Breast epithelium (tissue), 4 donors: ENCODE data around the gene NES. TPM values are rescaled to one million over a fixed set of nuclear protein-coding genes. Genes with fewer than 3 reads are reported as not detected.

Experiments used
- DNase-seq, 2 donors: peaks; one replicate each; pipeline ENCODE4 v3.0.0-alpha.2; 2019; ENCODE audit warnings: low spot score in 2 of 2
- H3K27ac ChIP-seq, 2 donors: fragments of 200-600 bp; sonication (generic) in 1 of 2; one replicate each; pipeline ENCODE4 v1.5.1; 2016 to 2019; ENCODE audit warnings: mild to moderate bottlenecking in 1 of 2
- H3K27me3 ChIP-seq, 2 donors: fragments of 200-600 bp; sonication (generic) in 1 of 2; one replicate each; pipeline versions ENCODE4 v1.5.1 to v1.6.0; 2017 to 2019; ENCODE audit warnings: control low read depth in 1 of 2, mild to moderate bottlenecking in 1 of 2
- H3K36me3 ChIP-seq: fragments of 200-600 bp; one replicate; pipeline ENCODE4 v1.5.1; 2019
- H3K4me1 ChIP-seq, 2 donors: fragments of 200-600 bp; sonication (generic); one replicate each; pipeline ENCODE4 v1.5.1; 2016 to 2019; ENCODE audit warnings: control low read depth in 1 of 2
- H3K4me3 ChIP-seq, 3 donors: fragments of 200-600 bp; sonication (generic); 1 replicate in 2 of 3; 2 replicates in 1 of 3; pipeline ENCODE4 v1.5.1; 2016 to 2019; ENCODE audit warnings: mild to moderate bottlenecking in 3 of 3, moderate library complexity in 2 of 3
- H3K9me3 ChIP-seq, 2 donors: fragments of 200-600 bp; sonication (generic) in 1 of 2; one replicate each; pipeline ENCODE4 v1.5.1; 2016 to 2019; ENCODE audit warnings: control low read depth in 1 of 2
- CTCF ChIP-seq, 3 donors: fragments of 450-650 bp; IDR thresholded peaks; one replicate each; pipeline ENCODE4 v1.5.1; 2016 to 2017; ENCODE audit warnings: antibody characterized with exemption in 3 of 3, mild to moderate bottlenecking in 3 of 3, moderate library complexity in 3 of 3
- POLR2A ChIP-seq: fragments of 450-650 bp; IDR thresholded peaks from one replicate; pipeline ENCODE4 v1.6.1; 2016; ENCODE audit warnings: antibody characterized with exemption, mild to moderate bottlenecking, moderate library complexity
- POLR2AphosphoS5 ChIP-seq, 3 donors: sonication (generic); formaldehyde crosslinking; IDR thresholded peaks; one replicate each; pipeline ENCODE4 v1.6.1; 2017; ENCODE audit warnings: antibody characterized with exemption in 3 of 3
- intact Hi-C: fragments of 100-400 bp; cut with DNase I; formaldehyde crosslinking; loops from one replicate; pipeline ENCODE4 v1.15.1; 2023; ENCODE audit warnings: low total_unique reads
- total RNA-seq, 3 donors: library from RNA; depleted of rRNA; stranded (reverse); fragments of >200 nt; gene quantifications; one replicate each; pipeline ENCODE4 v1.1.0, GENCODE V29; 2016

The NES gene
- total RNA-seq, 3 donors from 2014 or later: 9.9 to 28.5 (median 14.9) TPM

GRCh38 chr1:156652131-156652991 lies 24.8 kb downstream of the NES start:
- Histone ChIP-seq H3K27me3 (no peaks in the 10 kb centered on the region), H3K9me3 (no peaks in the 10 kb centered on the region), H3K4me3 (no peak overlapping the region), H3K36me3 (no peaks in the 10 kb centered on the region), H3K27ac (no peak overlapping the region), H3K4me1 (peaks cover 0 to 9% of the 10 kb centered on the region in 2 donors)
- no peak for TF ChIP-seq POLR2A
- TF ChIP-seq POLR2AphosphoS5 (IDR thresholded peaks at IDR 0.05): no peak
- no peak for TF ChIP-seq CTCF (IDR thresholded peaks at IDR 0.05)
- intact Hi-C loops: loop anchor here (5.0 to 10.0 kb wide), 2 partner anchors 68 to 1865 kb away; no protein-coding TSS in a partner anchor
- DNase-seq: no peak

GRCh38 chr1:156648951-156649350 lies 28.3 kb downstream of the NES start:
- H3K27me3 ChIP-seq: no peaks in the 10 kb centered on the region
- intact Hi-C loops: no loop called here
- DNase-seq: no peak
- no peaks in the 10 kb centered on the region for H3K36me3 ChIP-seq
- no peak overlapping the region for H3K27ac ChIP-seq
- no peaks in the 10 kb centered on the region for H3K4me1 ChIP-seq
- H3K4me3 ChIP-seq: no peak overlapping the region
- TF ChIP-seq CTCF (IDR thresholded peaks at IDR 0.05): no peak
- no peaks in the 10 kb centered on the region for H3K9me3 ChIP-seq

- no peak for DNase-seq
- TF ChIP-seq POLR2A (no peak), CTCF (IDR thresholded peaks at IDR 0.05) (no peak), POLR2AphosphoS5 (IDR thresholded peaks at IDR 0.05) (no peak)
- intact Hi-C loops: no loop called here
These were observed 28.7 kb downstream of the NES start for GRCh38 chr1:156648496-156648895.

GRCh38 chr1:156647351-156647750 lies 29.9 kb downstream of the NES start:
- DNase-seq: no peak
- H3K27ac ChIP-seq: no peak overlapping the region
- intact Hi-C loops: no loop called here
- H3K4me1 ChIP-seq: no peaks in the 10 kb centered on the region
- peaks cover 0 to 2% of the 10 kb centered on the region in 2 donors for H3K27me3 ChIP-seq
- TF ChIP-seq POLR2A (no peak), POLR2AphosphoS5 (IDR thresholded peaks at IDR 0.05) (no peak), CTCF (IDR thresholded peaks at IDR 0.05) (no peak)
- no peak overlapping the region for H3K4me3 ChIP-seq
- no peaks in the 10 kb centered on the region for H3K9me3 ChIP-seq
- H3K36me3 ChIP-seq: no peaks in the 10 kb centered on the region

More at GRCh38 chr1:156648496-156648895, 28.7 kb downstream of the NES start:
- H3K4me3 ChIP-seq: no peak overlapping the region
- no peak overlapping the region for H3K27ac ChIP-seq
- no peaks in the 10 kb centered on the region for H3K27me3 ChIP-seq
- no peaks in the 10 kb centered on the region for H3K36me3 ChIP-seq
- no peaks in the 10 kb centered on the region for H3K4me1 ChIP-seq
- H3K9me3 ChIP-seq: no peaks in the 10 kb centered on the region

- intact Hi-C loops: no loop called here
These were observed 30.4 kb downstream of the NES start for GRCh38 chr1:156646738-156647211.

More at GRCh38 chr1:156646738-156647211, 30.4 kb downstream of the NES start:
- H3K27me3 ChIP-seq: peaks cover 0 to 4% of the 10 kb centered on the region in 2 donors
- H3K27ac ChIP-seq: no peak overlapping the region
- no peak for DNase-seq
- peaks cover 0 to 3% of the 10 kb centered on the region in 2 donors for H3K4me1 ChIP-seq
- no peaks in the 10 kb centered on the region for H3K36me3 ChIP-seq
- TF ChIP-seq CTCF (IDR thresholded peaks at IDR 0.05): no peak
- no peak for TF ChIP-seq POLR2AphosphoS5 (IDR thresholded peaks at IDR 0.05)
- no peak for TF ChIP-seq POLR2A
- H3K9me3 ChIP-seq: no peaks in the 10 kb centered on the region
- H3K4me3 ChIP-seq: no peak overlapping the region
